CD4-positive, alpha-beta T cell treated with Interleukin-21 for 1 hour (primary cell): ENCODE measurements around the gene IPO7.
"Not testable (repeated sequence)": the region's sequence is repeated elsewhere in the genome, so short reads cannot be mapped to it uniquely, and the experiment has no call there.

Source experiments
- DNase-seq: peaks from one replicate; pipeline ENCODE4 v3.0.0-alpha.2; 2020

Gene IPO7

DNA sequence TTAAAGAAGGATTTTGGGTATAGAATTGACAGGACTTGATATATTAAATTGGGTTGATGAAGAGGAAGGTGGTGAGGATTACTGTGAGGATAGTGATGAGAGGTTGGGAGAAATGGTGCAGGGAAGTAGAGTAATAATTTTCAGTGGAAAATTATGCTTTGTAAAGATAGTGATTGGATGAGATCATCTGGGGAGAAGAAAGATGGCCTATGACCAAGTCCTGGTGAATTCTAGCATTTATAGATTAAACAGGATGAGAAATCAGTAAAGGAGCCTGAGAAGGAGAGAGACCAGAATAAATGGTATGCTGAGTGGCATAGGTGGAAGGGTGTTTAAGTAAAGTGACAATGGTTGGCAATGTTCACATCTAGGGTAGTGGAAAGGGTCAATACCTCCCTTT is 15.0 kb downstream of the IPO7 start:
- no peak for DNase-seq

GRCh38 chr11:9401884-9402283 is 17.4 kb downstream of the IPO7 start:
- DNase-seq, result not testable (repeated sequence)

DNA sequence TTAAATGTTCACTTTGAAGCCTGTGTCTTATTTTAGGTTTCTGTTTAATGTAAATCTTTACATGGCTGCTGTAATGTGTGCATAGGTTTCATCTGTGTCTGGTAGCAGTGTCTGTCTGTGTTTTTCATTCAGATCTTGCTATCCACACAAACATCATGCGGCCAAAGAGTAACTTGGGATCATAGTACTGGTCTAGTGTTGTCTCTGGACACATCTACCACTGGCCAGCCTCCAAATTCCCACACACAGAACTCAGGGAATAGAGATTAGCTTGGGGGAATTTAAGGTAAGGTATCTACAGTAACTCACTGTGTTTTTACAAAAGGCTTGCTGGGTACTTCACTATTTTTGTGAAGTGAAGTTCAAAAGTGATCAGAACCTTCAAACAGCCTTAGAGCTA is 44.3 kb downstream of the IPO7 start:
- DNase-seq, result no peak

- no peak for DNase-seq
These were observed 54.2 kb downstream of the IPO7 start for GRCh38 chr11:9438611-9439010.

GRCh38 chr11:9446230-9446629 is 61.8 kb downstream of the IPO7 start:
- DNase-seq, result no peak

DNA sequence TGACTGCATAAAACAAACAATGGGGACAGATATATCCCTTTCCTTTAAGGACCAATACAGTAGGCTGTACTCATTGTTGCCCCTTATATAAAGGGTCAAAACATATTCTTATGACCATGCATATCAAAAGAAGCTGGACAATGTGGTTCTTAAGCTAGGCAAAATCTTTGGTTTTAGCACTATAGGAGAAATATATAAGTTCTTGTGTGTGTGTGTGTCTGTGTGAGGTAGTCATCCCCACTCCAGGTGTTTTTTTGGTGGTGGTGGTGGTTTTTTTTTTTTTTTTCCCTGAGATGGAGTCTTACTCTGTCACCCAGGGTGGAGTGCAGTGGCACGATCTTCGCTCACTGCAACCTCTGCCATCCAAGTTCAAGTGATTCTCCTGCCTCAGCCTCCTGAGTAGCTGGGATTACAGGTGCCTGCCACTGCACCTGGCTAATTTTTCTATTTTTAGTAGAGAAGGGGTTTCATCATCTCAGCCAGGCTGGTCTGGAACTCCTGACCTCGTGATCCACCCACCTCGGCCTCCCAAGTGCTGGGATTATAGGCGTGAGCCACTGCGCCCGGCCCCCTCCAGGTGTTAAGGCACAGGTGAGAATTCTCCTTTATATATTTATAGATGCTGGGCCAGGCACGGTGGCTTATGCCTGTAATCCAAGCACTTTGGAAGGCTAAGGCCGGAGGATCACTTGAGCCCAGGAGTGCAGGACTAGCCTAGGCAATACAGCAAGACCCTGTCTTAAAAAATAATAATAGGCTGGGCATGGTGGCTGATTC is 64.3 kb downstream of the IPO7 start:
- no peak for DNase-seq

DNA sequence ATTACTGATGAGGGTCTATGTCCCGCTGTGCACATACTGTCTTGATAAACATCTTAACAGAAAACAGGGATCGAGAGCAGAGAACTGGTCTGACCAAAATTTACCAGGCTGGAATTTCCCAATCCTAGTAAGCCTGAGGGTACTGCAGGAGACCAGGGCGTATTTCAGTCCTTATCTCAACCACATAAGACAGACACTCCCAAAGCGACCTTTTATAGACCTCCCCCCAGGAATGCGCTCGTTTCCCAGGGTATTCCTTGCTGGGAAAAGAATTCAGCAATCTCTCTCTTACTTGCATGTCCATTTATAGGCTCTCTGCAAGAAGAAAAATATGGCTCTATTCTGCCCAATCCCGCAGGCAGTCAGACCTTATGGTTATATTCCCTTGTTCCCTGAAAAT is 67.6 kb downstream of the IPO7 start:
- DNase-seq, result not testable (repeated sequence)

DNA sequence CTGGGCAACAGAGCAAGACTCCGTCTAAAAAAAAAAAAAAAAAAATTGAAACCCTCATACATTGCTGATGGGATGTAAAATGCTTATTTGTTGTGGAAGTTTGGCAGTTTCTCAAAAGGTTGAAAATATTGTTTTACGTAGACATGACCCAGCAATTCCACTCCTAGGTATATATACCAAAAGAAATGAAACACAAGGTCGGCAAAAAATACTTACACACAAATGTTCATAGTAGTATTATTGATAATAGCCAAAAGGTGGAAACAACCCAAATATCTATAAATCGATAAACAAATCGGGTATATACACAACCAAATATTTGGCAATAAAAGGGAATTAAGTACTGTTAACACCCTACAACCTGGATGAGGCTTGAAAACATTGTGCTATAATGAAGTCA is 71.3 kb downstream of the IPO7 start:
- DNase-seq, result no peak

GRCh38 chr11:9459667-9460321 is 75.3 kb downstream of the IPO7 start:
- DNase-seq, result peak; percentile 44

GRCh38 chr11:9460322-9461062 is 76.0 kb downstream of the IPO7 start, which contains the start of gene ZNF143:
Gene ZNF143, plus strand, starts transcription at chr11:9461012. Its CDS starts 10,297 bp downstream, at chr11:9471309.
- peak; percentile 100 for DNase-seq

DNA sequence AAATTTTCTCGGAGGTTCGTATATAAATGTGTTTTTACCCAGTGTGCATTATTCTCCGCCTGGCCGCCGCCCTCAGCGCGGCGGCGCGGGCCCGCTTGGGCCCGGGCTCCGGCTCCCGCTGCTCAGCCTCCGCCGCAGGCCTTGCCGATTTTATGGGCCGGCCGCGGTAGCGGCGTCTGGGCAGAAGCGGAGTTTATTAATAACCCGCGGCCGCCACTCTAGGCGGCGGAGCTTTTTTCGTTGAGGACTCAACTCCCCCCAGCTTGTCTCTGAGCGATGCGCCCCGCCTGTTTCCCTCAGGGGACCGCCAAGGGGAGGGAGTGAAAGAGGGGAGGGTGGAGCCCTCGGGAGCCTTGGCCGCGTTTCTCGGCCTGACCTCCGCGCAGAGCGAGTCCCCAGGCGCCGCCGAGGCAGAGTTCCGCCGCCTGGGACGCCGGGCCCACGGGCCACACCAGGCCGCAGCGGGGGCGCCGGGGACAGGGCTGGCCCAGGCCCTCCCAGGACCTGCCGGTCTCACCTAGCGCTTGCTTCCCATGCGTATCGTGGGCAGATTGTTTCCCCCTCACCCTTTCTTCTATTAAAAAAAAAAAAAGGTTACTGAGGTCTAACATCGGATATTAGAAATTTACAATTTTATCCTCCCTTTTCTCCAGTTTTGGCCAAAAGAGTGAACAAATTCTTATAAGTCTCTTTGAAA is 76.8 kb downstream of the IPO7 start:
- peak; percentile 84 for DNase-seq

GRCh38 chr11:9461760-9462134 is 77.3 kb downstream of the IPO7 start:
- DNase-seq, result peak; percentile 47

GRCh38 chr11:9462172-9462799 is 77.8 kb downstream of the IPO7 start:
- DNase-seq, result no peak

GRCh38 chr11:9462806-9463537 is 78.5 kb downstream of the IPO7 start:
- DNase-seq, result no peak

DNA sequence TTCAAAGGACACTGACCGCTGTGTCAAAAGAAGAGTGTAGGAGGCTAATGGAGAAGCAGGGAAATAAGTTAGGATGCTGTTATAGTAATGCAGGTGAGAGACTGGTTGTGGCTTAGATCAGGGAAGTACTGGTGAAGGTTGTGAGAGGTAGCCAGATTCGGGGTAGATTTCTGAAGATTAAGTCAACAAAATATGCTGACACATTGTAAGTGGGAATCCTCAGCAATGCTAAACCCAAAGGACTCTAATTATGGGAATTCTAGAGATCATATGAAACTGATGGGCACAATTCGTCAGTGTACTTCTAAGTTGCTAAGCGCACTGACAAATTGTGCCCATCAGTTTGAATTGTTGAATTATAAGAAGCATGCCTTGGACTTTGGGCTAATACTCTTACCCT is 86.3 kb downstream of the IPO7 start:
- no peak for DNase-seq

DNA sequence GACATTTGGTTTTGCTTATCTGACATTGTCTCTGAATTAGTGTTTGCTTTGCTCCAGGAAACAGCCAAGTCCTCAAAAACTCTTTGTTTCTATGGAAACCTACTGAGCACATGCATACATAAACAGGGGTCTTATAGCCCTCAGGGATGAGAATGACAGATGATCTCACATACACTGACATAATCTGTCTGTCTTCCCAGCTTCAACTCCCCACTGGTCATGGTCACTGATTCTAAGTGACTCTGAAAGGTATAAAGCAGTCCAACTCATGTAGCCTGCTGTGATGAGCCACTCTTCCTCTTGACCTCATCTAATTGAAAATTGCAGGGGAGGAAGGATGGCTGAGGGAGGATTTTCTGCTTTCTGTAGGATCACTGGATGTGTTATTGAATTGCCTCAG is 89.0 kb downstream of the IPO7 start:
- no peak for DNase-seq

GRCh38 chr11:9479899-9480298 is 95.4 kb downstream of the IPO7 start:
- DNase-seq, result no peak

- no peak for DNase-seq
These were observed 104.8 kb downstream of the IPO7 start for GRCh38 chr11:9489080-9489765.

GRCh38 chr11:9490376-9490775 is 105.9 kb downstream of the IPO7 start:
- DNase-seq, result no peak

DNA sequence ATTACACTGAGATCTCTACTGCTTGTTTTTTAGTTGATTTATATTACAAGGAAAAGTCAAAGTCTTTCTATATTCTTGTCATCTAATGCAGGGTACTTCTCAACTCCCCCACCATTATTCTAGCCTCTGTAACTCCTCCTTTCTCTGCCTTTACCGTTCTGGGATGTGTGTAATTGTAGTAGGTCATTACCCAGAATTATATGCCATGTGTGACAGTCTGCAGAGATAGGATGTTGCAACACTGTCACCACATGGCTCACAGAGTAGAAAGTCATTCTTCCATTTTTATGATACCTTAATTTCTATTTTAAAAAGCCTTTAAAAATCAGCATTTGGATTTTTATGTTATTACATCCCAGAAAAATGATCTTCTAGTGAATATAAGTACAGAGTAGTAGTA is 109.0 kb downstream of the IPO7 start:
- no peak for DNase-seq

- DNase-seq, result no peak
These were observed 109.9 kb downstream of the IPO7 start for GRCh38 chr11:9494316-9494715.
